VCaP (cell line): ENCODE measurements around the gene DHX15.

Source experiments
- H3K27ac ChIP-seq: fragments of 450-650 bp; 2 replicates; pipeline ENCODE4 v1.5.1; 2017
- TF ChIP-seq, protein P1 (sequence below): fragments of 450-650 bp; conservative IDR thresholded peaks from 2 replicates; pipeline ENCODE4 v1.5.1; 2017; ENCODE audit warnings: mild to moderate bottlenecking, moderate library complexity

Gene DHX15

DNA sequence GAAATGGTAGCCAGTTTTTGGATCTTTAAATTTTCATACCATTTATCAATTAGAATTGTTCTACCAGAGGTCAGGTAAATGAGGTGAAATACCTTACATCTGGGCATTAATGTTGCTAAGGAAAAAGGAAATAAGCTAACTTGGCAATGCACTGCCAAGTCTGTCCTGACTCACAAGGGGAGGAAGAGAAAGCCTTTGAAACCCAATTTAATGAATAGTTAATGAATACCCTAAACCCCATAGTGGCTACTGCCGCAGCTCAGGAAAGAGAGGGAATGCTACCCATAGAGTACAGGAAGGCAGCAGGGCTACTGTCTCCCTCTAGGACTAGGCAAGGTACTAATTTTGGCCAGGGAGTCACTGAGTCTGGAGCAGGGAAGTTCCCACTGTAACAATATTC is 16.8 kb upstream of the DHX15 start:
- TF ChIP-seq, protein P1, sequence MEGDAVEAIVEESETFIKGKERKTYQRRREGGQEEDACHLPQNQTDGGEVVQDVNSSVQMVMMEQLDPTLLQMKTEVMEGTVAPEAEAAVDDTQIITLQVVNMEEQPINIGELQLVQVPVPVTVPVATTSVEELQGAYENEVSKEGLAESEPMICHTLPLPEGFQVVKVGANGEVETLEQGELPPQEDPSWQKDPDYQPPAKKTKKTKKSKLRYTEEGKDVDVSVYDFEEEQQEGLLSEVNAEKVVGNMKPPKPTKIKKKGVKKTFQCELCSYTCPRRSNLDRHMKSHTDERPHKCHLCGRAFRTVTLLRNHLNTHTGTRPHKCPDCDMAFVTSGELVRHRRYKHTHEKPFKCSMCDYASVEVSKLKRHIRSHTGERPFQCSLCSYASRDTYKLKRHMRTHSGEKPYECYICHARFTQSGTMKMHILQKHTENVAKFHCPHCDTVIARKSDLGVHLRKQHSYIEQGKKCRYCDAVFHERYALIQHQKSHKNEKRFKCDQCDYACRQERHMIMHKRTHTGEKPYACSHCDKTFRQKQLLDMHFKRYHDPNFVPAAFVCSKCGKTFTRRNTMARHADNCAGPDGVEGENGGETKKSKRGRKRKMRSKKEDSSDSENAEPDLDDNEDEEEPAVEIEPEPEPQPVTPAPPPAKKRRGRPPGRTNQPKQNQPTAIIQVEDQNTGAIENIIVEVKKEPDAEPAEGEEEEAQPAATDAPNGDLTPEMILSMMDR: no peak

DNA sequence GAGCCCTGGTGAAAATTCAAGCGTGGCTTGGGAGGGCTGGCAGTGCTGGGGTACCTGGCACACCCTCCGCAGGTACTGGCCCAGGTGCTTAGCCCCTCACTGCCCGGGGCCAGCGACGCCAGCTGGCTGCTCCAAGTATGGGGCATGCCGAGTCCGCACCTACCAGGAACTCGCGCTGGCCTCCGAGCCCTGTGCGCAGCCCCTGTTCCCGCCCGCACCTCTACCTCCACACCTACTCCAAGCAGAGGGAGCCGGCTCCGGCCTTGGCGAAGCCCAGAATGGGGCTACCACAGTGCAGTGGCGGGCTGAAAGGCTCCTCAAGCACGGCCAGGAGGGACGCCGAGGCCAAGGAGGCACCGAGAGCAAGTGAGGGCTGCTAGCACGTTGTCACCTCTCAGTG is 14.9 kb upstream of the DHX15 start:
- TF ChIP-seq, protein P1: no peak

More for the DNA sequence above, 16.8 kb upstream of the DHX15 start:
- H3K27ac ChIP-seq: no peak overlapping the region

DNA sequence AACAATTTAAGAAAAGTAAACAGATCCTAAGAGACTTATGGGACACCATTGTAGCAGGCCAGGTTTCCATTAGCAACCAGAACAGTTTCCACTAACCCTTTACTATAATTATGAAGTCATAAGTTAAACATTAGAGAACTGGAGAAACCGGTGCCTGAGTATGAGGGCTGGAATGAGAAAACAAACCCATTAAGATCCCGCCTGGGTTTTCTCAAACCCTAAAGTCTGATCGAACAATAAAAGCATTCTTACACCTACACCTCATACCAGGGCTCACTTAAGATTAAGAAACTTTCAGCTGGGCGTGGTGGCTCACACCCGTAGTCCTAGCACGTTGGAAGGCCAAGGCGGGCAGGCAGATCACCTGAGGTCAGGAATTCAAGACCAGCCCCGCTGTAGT is 13.7 kb upstream of the DHX15 start:
- H3K27ac ChIP-seq: peak overlapping the region; percentile 7; the same call in 1 of the 2 replicates
- TF ChIP-seq, protein P1: no peak

More for the DNA sequence above, 14.9 kb upstream of the DHX15 start:
- no peak overlapping the region for H3K27ac ChIP-seq

DNA sequence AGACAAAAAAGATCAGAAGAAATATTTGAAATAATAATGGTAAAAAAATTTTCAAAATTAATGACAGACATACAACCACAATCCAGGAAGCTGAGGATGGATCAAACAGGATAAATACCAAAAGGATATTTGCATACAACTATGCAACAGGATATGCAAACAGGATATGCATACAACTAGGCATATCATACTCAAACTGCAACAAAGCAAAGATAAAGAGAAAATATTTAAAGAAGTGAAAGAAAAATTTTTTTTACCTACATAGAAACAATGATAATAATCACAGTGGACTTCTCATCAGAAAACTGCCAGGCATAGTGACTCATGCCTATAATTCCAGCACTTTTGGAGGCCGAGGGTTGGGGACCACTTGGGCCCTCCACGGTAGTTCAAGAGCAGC is 11.3 kb upstream of the DHX15 start:
- TF ChIP-seq, protein P1: no peak
- no peak overlapping the region for H3K27ac ChIP-seq

DNA sequence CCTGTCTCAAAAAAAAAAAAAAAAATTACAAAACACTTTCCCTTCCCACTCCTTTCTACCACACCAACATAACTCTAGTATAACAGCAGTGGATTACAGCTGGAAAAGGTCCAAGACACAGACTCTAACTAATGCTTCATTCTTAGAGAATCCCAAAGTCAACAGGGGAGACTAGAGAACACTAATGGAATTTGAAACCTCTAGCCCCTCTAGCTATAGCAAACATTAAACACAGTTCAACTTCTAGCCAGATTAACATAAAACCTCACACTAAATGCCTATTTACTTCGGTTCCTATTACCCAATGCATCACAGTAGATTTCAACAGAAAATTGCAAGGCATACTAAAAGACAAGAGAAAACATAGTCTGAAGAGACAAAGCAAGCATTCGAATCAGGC is 10.5 kb upstream of the DHX15 start:
- TF ChIP-seq, protein P1: no peak
- H3K27ac ChIP-seq: no peak overlapping the region

DNA sequence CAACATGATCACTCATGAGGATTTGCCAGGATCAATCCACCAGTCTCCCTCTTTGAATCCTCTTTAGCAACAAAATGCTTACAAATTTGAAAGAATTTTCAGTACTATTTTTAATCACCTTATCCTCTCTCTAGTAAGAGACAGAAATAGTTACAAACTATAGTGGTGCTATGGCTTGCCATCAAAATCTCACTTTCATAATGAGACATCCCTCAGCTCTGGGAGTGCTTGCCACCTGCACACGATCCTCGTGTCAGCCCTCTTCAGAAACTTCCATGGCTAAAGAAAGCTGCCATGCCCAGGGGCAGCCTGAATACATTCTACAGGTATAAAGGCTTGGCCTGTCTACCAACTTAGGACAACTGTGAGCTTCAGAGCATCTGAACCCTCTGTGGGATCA is 5.1 kb upstream of the DHX15 start:
- no peak overlapping the region for H3K27ac ChIP-seq
- TF ChIP-seq, protein P1: no peak

DNA sequence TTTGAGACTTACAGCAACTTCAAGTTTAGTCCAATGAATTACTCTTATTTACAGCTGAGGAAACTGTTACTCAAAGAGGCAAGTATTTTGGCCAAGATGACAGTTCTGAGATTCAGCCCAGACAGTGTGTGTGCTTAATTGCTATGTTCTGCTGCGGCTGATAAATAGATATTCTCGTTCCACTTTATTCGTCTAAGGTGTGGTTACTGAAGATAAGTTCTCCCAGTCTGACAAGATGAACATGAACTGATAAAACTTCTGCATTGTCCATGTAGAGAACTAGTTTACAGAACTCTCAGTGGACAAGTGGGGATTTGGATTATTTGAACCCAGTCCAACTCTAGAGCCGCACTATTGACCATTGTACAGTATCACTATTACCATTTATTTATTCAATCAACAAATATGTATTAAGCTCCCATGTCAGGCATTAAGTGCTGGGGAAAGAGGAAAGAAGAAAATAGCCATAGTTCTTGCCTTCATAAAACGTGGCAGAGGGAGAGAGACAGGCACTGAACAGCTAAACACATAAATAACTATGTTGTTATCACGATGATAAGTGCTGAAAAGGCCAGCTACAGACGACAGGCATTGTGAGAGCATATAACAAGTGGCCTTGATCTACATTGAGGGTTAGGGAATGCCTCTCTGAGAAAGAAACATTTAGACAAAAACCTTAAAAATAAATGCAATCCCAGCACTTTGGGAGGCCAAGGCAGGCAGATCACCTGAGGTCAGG is 4.0 kb upstream of the DHX15 start:
- TF ChIP-seq, protein P1: no peak
- H3K27ac ChIP-seq: no peak overlapping the region
